ENCODE data around the gene TCP11L2. TPM values are rescaled to one million over a fixed set of nuclear protein-coding genes. Genes with fewer than 3 reads are reported as not detected.

Gene TCP11L2
- total and polyA plus RNA-seq, 2 of the 13 experiments (the other 11 are each of a cell fraction or from before 2014, with no cell fraction given): 4.6 to 24.1 TPM

- TF ChIP-seq ZNF574 (CRISPR knock-in tag; IDR thresholded peaks at IDR 0.05) (0 out of 2 replicates have a peak, but pooled peaks have one; percentile 7), ZNF12 (CRISPR knock-in tag; IDR thresholded peaks at IDR 0.05) (peak; percentile 15; the same call in 1 of the 2 replicates), MYC (CRISPR knock-in tag; IDR thresholded peaks at IDR 0.05; ENCODE audit: borderline replicate concordance) (peak; percentile 47; the same call in 1 of the 2 replicates), MEIS1 (CRISPR knock-in tag; IDR thresholded peaks at IDR 0.05; ENCODE audit: borderline replicate concordance) (no peak; the same call in 1 of the 2 replicates), IKZF5 (CRISPR knock-in tag; IDR thresholded peaks at IDR 0.05) (peak; percentile 53; the same call in 1 of the 2 replicates), ZFP1 (CRISPR knock-in tag; IDR thresholded peaks at IDR 0.05) (0 out of 2 replicates have a peak, but pooled peaks have one; percentile 24), SOX5 (CRISPR knock-in tag; IDR thresholded peaks at IDR 0.05; ENCODE audit: borderline replicate concordance) (0 out of 2 replicates have a peak, but pooled peaks have one; percentile 41), SP2 (CRISPR knock-in tag; IDR thresholded peaks at IDR 0.05) (peak; percentile 56), MLXIP (CRISPR knock-in tag; IDR thresholded peaks at IDR 0.05; ENCODE audit: borderline replicate concordance) (no peak), RFX3 (CRISPR knock-in tag; IDR thresholded peaks at IDR 0.05) (peak; percentile 71), GFI1 (CRISPR knock-in tag; IDR thresholded peaks at IDR 0.05; ENCODE audit: borderline replicate concordance) (peak; percentile 70), MEIS2 (CRISPR knock-in tag; IDR thresholded peaks at IDR 0.05) (peak; percentile 49; the same call in 1 of the 2 replicates), ZNF253 (CRISPR knock-in tag; IDR thresholded peaks at IDR 0.05; ENCODE audit: borderline replicate concordance) (0 out of 2 replicates have a peak, but pooled peaks have one; percentile 18), ZFYVE20 (CRISPR knock-in tag; IDR thresholded peaks at IDR 0.05; ENCODE audit: borderline replicate concordance, low read depth) (0 out of 2 replicates have a peak, but pooled peaks have one; percentile 26), RARA (CRISPR knock-in tag; IDR thresholded peaks at IDR 0.05) (peak; percentile 34)
- TF ChIP-seq, protein P1, sequence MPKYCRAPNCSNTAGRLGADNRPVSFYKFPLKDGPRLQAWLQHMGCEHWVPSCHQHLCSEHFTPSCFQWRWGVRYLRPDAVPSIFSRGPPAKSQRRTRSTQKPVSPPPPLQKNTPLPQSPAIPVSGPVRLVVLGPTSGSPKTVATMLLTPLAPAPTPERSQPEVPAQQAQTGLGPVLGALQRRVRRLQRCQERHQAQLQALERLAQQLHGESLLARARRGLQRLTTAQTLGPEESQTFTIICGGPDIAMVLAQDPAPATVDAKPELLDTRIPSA (CRISPR knock-in tag; IDR thresholded peaks at IDR 0.05; ENCODE audit: borderline replicate concordance): peak; percentile 35; the same call in 1 of the 2 replicates
- TF ChIP-seq, protein P2, sequence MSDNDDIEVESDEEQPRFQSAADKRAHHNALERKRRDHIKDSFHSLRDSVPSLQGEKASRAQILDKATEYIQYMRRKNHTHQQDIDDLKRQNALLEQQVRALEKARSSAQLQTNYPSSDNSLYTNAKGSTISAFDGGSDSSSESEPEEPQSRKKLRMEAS (IDR thresholded peaks at IDR 0.05): peak; percentile 68; the same call in 1 of the 2 replicates
- TF ChIP-seq, protein P3, sequence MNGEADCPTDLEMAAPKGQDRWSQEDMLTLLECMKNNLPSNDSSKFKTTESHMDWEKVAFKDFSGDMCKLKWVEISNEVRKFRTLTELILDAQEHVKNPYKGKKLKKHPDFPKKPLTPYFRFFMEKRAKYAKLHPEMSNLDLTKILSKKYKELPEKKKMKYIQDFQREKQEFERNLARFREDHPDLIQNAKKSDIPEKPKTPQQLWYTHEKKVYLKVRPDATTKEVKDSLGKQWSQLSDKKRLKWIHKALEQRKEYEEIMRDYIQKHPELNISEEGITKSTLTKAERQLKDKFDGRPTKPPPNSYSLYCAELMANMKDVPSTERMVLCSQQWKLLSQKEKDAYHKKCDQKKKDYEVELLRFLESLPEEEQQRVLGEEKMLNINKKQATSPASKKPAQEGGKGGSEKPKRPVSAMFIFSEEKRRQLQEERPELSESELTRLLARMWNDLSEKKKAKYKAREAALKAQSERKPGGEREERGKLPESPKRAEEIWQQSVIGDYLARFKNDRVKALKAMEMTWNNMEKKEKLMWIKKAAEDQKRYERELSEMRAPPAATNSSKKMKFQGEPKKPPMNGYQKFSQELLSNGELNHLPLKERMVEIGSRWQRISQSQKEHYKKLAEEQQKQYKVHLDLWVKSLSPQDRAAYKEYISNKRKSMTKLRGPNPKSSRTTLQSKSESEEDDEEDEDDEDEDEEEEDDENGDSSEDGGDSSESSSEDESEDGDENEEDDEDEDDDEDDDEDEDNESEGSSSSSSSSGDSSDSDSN (CRISPR knock-in tag; IDR thresholded peaks at IDR 0.05): peak; percentile 64
Observed at GRCh38 chr12:106303202-106303820, 778 bp downstream of the TCP11L2 start (continued).
